ENCODE results near the gene FLT3.

FLT3 gene

DNA sequence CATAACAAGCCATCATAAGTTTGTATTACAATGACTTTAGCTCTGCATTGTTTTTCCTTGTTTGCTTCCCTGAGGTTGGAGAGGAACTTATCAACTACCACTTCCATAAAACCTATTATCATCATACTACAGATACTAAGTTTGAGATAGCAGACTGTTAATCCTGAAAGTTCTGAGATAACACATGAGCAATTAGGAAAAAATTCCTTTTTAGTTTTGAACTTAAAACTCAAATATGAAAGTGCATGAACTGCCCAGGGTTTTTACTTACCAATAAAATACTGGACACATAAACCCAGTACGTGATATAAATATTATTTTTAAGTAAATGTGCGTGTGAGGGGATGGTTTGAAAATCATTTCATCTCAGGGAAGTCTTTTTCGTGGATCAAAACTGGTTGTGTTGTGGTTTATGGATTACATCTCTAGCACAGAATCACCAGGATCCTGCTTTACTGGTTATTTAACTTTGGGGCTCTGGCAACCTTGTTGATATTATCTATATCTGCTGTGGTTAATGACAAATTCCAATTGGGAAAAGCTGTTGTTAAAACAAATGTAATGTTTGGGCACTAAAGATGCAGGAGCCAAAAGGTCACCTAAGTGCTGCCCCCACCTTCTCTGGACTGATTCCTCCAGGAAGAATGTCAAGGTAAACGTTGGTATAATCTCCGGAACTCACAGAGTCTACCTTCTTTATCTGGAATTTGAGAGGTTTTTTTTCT, 143.6 kb downstream of the FLT3 start:
- DNase-seq, result no peak

DNA sequence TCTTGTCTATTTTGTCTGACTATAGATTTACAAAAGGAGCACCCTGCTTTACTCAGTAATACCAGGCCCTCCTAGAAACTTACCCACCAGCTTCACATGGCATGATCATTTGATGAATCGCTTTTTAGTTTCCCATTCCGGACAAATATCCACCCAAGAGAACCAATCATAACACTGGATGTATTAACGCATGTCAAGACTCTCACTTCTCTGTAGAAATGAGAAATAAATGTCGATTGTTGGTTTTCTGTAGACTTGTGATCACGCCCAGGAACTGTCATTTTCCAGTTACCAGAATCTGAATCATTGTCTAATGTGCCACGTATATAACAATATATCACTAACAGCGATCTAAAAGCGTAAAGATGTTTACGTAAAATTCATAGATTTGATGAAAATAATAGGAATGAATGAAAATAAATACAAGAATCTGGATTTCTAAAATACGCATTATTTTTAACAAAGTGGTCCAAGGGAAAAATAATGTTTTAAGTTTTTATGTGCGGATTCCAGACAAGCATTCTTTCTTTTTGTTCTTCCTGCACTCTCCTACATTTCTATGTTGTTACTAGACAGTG, 145.3 kb downstream of the FLT3 start:
- DNase-seq, result no peak

DNA sequence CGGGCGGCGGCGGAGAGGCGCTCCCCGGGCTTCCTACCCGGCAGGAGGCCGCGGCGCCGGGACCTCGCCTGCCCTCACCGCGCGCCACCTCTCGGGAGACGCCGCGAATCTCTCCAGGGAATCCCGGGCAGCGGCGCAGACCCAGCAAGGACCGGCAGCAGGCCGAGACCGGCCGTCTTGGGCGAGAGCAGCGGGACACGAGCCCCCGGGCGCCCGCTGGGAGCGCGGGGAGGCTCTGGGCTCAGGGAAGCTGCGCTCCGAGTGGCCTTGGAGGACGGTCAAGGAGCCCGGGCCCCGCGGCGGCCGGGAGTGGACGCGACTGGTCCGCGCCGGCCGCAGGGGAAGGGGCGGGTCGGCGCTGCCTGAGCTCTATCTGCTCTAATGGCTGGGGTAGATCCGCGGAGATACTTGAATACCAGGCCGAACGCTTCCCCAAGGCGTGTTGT, 145.9 kb downstream of the FLT3 start:
- DNase-seq, result no peak

DNA sequence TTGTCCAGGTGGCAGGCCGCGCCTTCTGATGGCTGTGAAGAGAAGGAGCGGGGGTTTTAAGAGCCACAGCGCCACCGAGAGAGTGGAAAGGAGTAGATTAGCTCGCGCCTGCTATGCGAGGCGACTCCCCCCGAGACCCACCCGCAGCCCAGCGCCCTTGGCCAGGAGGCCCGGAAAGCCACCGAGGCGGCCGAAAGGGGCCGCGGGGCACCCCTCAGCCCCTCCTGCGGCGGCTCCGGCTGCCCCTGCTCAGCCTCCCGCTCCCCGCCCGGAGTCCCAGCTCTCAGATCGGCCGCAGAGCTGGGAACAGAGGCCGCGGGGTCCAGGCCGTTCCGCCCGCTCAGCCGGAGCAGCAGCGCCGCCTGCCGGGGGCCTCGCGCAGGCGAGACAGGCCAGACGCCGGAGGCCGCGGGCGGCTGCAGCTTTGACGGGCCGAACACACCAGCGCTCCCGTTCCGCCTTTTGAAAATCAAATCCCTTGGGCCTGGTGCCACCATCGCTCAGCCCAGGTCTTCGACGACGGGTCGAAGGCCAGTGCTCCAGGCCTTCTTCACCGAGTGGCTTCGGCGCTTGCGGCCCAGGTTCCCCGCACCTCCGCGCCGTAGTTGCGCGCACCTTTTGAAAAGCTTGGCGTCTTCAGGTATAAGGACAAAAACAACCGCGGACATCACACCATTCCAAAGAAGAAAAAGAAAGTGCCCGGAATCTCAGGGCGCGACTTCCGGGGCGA, 146.5 kb downstream of the FLT3 start:
- DNase-seq, result peak; percentile 66

Data from COR-L47 (cell line).